ENCODE measurements around the gene ZNF625.
"Not testable (repeated sequence)": the region's sequence is repeated elsewhere in the genome, so short reads cannot be mapped to it uniquely, and the experiment has no call there.

Gene ZNF625

DNA sequence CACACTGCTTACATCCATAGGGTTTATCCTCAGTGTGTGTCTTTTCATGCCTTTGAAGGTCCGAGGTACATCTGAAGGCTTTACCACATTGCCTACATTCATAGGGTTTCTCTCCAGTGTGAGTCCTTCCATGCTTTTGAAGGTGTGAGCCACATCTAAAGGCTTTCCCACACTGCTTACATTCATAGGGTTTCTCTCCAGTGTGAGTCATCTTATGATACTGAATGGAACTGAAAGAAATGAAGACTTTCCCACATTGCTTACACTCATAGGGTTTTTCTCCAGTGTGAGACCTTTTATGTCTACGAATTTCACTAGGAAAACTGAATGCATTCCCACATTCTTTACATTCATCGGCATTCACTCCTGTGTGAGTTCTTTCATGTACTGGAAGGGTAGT lies 23.5 kb downstream of the ZNF625 start:
- H3K9ac ChIP-seq (ENCODE audit: low read depth, low read length), result no peak overlapping the region
- H3K27me3 ChIP-seq (ENCODE audit: control insufficient read depth, insufficient read depth, low read length), result no peaks in the 10 kb centered on the region
- no peaks in the 10 kb centered on the region for H3K4me1 ChIP-seq (ENCODE audit: control insufficient read depth, insufficient read depth, low read length)
- H3K36me3 ChIP-seq (ENCODE audit: control insufficient read depth, insufficient read depth, low read length), result peaks cover 26% of the 10 kb centered on the region
- no peak overlapping the region for H3K4me3 ChIP-seq (ENCODE audit: low read depth, low read length)
- H3K9me3 ChIP-seq (ENCODE audit: control insufficient read depth, insufficient read depth, low read length), result peaks cover 22% of the 10 kb centered on the region

DNA sequence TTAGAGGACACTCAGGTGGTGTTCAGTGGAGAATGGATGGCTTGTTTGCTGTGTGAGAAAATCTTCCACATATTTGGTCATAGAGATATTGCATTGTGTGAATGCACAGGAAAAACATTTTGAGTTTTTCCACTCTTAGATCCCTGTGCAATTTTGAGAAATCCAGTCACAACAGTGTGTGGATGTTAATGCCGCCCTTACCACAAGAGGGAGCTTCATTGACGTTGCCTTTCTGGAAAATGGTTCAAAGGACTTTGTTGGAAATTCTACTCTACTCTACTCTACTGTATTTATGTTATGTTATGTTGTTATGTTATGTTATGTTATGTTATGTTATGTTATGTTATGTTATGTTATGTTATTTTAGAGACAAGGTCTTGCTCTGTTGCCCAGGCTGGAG lies 29.8 kb downstream of the ZNF625 start:
- H3K4me3 ChIP-seq (ENCODE audit: low read depth, low read length), result no peak overlapping the region
- H3K4me1 ChIP-seq (ENCODE audit: control insufficient read depth, insufficient read depth, low read length), result no peaks in the 10 kb centered on the region
- no peaks in the 10 kb centered on the region for H3K27me3 ChIP-seq (ENCODE audit: control insufficient read depth, insufficient read depth, low read length)
- H3K36me3 ChIP-seq (ENCODE audit: control insufficient read depth, insufficient read depth, low read length), result no peaks in the 10 kb centered on the region
- peaks cover under 1% of the 10 kb centered on the region for H3K9me3 ChIP-seq (ENCODE audit: control insufficient read depth, insufficient read depth, low read length)
- no peak overlapping the region for H3K9ac ChIP-seq (ENCODE audit: low read depth, low read length)

- H3K27me3 ChIP-seq (ENCODE audit: control insufficient read depth, insufficient read depth, low read length), result no peaks in the 10 kb centered on the region
- H3K4me1 ChIP-seq (ENCODE audit: control insufficient read depth, insufficient read depth, low read length), result no peaks in the 10 kb centered on the region
- H3K36me3 ChIP-seq (ENCODE audit: control insufficient read depth, insufficient read depth, low read length), result peaks cover 13% of the 10 kb centered on the region
- H3K9ac ChIP-seq (ENCODE audit: low read depth, low read length), result no peak overlapping the region
- peaks cover 12% of the 10 kb centered on the region for H3K9me3 ChIP-seq (ENCODE audit: control insufficient read depth, insufficient read depth, low read length)
- H3K4me3 ChIP-seq (ENCODE audit: low read depth, low read length), result no peak overlapping the region
These were observed 39.1 kb downstream of the ZNF625 start for GRCh38 chr19:12117201-12117970.

GRCh38 chr19:12113121-12113520 lies 43.4 kb downstream of the ZNF625 start:
- Histone ChIP-seq H3K9me3 (ENCODE audit: control insufficient read depth, insufficient read depth, low read length) (peaks cover 37% of the 10 kb centered on the region), H3K9ac (ENCODE audit: low read depth, low read length) (no peak overlapping the region), H3K36me3 (ENCODE audit: control insufficient read depth, insufficient read depth, low read length) (peaks cover 42% of the 10 kb centered on the region), H3K4me3 (ENCODE audit: low read depth, low read length) (no peak overlapping the region), H3K27me3 (ENCODE audit: control insufficient read depth, insufficient read depth, low read length) (no peaks in the 10 kb centered on the region), H3K4me1 (ENCODE audit: control insufficient read depth, insufficient read depth, low read length) (no peaks in the 10 kb centered on the region)

GRCh38 chr19:12112701-12113100 lies 43.8 kb downstream of the ZNF625 start:
- no peaks in the 10 kb centered on the region for H3K27me3 ChIP-seq (ENCODE audit: control insufficient read depth, insufficient read depth, low read length)
- H3K36me3 ChIP-seq (ENCODE audit: control insufficient read depth, insufficient read depth, low read length), result peaks cover 42% of the 10 kb centered on the region
- H3K9me3 ChIP-seq (ENCODE audit: control insufficient read depth, insufficient read depth, low read length), result peaks cover 37% of the 10 kb centered on the region
- H3K4me3 ChIP-seq (ENCODE audit: low read depth, low read length), result no peak overlapping the region
- no peaks in the 10 kb centered on the region for H3K4me1 ChIP-seq (ENCODE audit: control insufficient read depth, insufficient read depth, low read length)
- H3K9ac ChIP-seq (ENCODE audit: low read depth, low read length), result no peak overlapping the region

DNA sequence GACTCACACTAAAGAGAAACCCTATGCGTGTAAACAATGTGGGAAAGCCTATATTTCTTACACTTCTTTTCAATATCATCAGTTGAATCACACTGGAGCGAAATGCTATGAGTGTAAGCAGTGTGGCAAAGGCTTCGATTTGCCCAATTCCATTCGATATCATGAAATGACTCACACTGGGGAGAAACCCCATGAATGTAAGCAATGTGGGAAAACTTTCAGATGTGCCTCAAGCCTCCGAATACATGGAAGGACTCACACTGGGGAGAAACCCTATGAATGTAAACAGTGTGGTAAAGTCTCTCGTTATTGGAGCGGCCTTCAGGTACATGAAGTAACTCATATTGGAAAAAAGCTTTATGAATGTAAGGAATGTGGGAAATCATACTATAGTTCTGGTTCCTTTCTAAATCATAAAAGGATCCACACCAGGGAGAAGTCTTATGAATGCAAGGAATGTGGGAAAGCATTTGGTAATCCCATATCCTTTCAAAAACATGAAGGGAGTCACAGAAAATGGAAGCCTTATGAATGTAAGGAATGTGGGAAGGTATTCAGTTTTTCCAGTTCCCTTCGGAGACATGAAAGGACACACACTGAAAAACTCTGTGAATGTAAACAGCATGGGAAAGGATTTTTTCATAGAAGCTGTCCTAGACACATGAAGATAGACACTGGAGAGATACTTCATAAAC lies 44.4 kb downstream of the ZNF625 start:
- H3K4me3 ChIP-seq (ENCODE audit: low read depth, low read length), result no peak overlapping the region
- H3K4me1 ChIP-seq (ENCODE audit: control insufficient read depth, insufficient read depth, low read length), result no peaks in the 10 kb centered on the region
- H3K27me3 ChIP-seq (ENCODE audit: control insufficient read depth, insufficient read depth, low read length), result no peaks in the 10 kb centered on the region
- H3K9ac ChIP-seq (ENCODE audit: low read depth, low read length), result no peak overlapping the region
- H3K36me3 ChIP-seq (ENCODE audit: control insufficient read depth, insufficient read depth, low read length), result peaks cover 42% of the 10 kb centered on the region
- H3K9me3 ChIP-seq (ENCODE audit: control insufficient read depth, insufficient read depth, low read length), result peaks cover 37% of the 10 kb centered on the region

GRCh38 chr19:12111176-12111575 lies 45.4 kb downstream of the ZNF625 start:
- Histone ChIP-seq H3K4me1 (ENCODE audit: control insufficient read depth, insufficient read depth, low read length) (no peaks in the 10 kb centered on the region), H3K9ac (ENCODE audit: low read depth, low read length) (no peak overlapping the region), H3K4me3 (ENCODE audit: low read depth, low read length) (no peak overlapping the region), H3K27me3 (ENCODE audit: control insufficient read depth, insufficient read depth, low read length) (no peaks in the 10 kb centered on the region), H3K9me3 (ENCODE audit: control insufficient read depth, insufficient read depth, low read length) (peaks cover 37% of the 10 kb centered on the region), H3K36me3 (ENCODE audit: control insufficient read depth, insufficient read depth, low read length) (peaks cover 45% of the 10 kb centered on the region)

- not testable (repeated sequence) for H3K9ac ChIP-seq (ENCODE audit: low read depth, low read length); H3K9me3 ChIP-seq (ENCODE audit: control insufficient read depth, insufficient read depth, low read length); H3K4me1 ChIP-seq (ENCODE audit: control insufficient read depth, insufficient read depth, low read length); H3K4me3 ChIP-seq (ENCODE audit: low read depth, low read length); H3K27me3 ChIP-seq (ENCODE audit: control insufficient read depth, insufficient read depth, low read length); H3K36me3 ChIP-seq (ENCODE audit: control insufficient read depth, insufficient read depth, low read length)
These were observed 52.6 kb downstream of the ZNF625 start for GRCh38 chr19:12103909-12104308.

DNA sequence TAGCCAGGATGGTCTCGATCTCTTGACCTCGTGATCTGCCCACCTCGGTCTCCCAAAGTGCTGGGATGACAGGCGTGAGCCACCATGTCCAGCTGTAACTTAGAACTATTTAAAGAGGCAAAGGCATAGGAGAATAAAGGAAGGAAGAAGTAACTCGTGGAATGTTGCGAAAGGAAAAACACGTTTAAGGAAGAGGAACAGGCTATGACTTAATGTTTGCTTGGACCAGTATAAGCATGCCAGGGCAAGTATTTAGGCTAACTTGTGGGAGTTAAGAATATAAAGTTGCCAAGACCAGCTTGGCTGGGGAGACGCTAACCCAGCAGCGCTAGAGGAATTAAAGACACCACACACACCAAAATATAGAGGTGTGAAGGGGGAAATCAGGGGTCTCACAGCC lies 58.5 kb downstream of the ZNF625 start:
- H3K9me3 ChIP-seq (ENCODE audit: control insufficient read depth, insufficient read depth, low read length), result peaks cover 10% of the 10 kb centered on the region
- no peak overlapping the region for H3K9ac ChIP-seq (ENCODE audit: low read depth, low read length)
- no peak overlapping the region for H3K4me3 ChIP-seq (ENCODE audit: low read depth, low read length)
- H3K4me1 ChIP-seq (ENCODE audit: control insufficient read depth, insufficient read depth, low read length), result no peaks in the 10 kb centered on the region
- no peaks in the 10 kb centered on the region for H3K27me3 ChIP-seq (ENCODE audit: control insufficient read depth, insufficient read depth, low read length)
- peaks cover 4% of the 10 kb centered on the region for H3K36me3 ChIP-seq (ENCODE audit: control insufficient read depth, insufficient read depth, low read length)

- Histone ChIP-seq H3K36me3 (ENCODE audit: control insufficient read depth, insufficient read depth, low read length) (peaks cover 4% of the 10 kb centered on the region), H3K27me3 (ENCODE audit: control insufficient read depth, insufficient read depth, low read length) (no peaks in the 10 kb centered on the region), H3K4me3 (ENCODE audit: low read depth, low read length) (no peak overlapping the region), H3K9ac (ENCODE audit: low read depth, low read length) (no peak overlapping the region), H3K9me3 (ENCODE audit: control insufficient read depth, insufficient read depth, low read length) (peaks cover 10% of the 10 kb centered on the region), H3K4me1 (ENCODE audit: control insufficient read depth, insufficient read depth, low read length) (no peaks in the 10 kb centered on the region)
These were observed 61.3 kb downstream of the ZNF625 start for GRCh38 chr19:12095111-12095790.

Measured in iPS-15b (cell line).